ENCODE data around the gene CCND3.
"Not testable (repeated sequence)": the region's sequence is repeated elsewhere in the genome, so short reads cannot be mapped to it uniquely, and the experiment has no call there.

Gene CCND3

GRCh38 chr6:41947581-41948220, 6.1 kb upstream of the CCND3 start:
- DNase-seq (ENCODE audit: low read depth) = no peak

DNA sequence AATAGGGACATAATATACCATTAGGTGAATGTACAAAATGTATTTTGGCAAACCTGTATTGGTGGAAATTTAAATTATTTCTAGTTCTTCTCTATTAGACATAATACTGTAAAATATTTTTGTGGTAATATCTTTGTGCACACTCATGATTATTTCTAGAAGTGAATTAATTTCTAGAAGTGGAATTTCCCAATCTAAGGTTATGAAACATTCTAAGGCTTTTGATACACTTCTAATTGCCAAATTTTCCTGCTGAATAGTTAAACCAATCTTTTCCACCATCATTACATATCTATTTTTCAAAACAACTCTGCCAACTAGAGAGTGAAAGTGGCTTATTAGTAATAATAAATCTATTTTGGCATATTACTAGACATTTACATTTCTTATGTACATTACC, 1.8 kb upstream of the CCND3 start:
- no peak for DNase-seq (ENCODE audit: low read depth)

- not testable (repeated sequence) for DNase-seq (ENCODE audit: low read depth)
These were observed 1.3 kb upstream of the CCND3 start for GRCh38 chr6:41942882-41943281.

DNA sequence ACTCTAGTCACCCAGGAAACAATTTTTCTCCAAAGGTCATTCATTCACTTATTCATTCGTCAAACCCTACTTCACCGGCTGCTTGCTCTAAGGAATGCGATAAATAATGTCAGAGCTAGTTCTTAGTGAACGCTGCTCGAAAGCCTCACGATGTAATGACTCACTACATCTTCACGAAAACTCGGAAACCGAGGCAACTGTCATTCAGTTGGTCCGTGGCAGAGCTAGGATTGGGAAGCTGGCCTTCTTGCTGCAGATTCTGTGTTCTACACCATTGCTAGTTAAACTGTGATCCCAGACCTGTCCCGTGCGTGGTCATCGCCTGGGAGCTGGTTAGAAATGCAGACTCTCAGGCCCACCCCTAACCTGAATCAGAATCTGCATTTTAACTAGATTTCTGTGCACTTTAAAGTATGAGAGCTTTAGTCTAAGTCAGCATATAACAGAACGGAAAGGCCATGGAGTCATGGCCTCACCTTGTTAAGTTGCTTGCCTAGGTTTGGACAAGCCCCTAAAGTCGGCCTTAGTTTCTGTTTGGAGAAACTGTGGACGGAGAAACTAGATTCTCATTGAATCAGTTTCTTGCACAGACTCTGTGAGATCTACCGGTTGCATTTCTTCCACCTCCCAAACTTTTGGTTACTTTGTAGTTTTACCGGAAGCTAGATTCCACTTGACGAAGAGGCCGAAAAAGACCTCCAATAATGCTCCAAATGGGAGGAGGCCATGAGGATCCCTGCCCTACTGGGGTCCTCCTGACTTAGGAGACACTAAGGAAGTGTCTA, 651 bp upstream of the CCND3 start:
- DNase-seq (ENCODE audit: low read depth) = no peak

- no peak for DNase-seq (ENCODE audit: low read depth)
These were observed 789 bp downstream of the CCND3 start for GRCh38 chr6:41940759-41941279.

DNA sequence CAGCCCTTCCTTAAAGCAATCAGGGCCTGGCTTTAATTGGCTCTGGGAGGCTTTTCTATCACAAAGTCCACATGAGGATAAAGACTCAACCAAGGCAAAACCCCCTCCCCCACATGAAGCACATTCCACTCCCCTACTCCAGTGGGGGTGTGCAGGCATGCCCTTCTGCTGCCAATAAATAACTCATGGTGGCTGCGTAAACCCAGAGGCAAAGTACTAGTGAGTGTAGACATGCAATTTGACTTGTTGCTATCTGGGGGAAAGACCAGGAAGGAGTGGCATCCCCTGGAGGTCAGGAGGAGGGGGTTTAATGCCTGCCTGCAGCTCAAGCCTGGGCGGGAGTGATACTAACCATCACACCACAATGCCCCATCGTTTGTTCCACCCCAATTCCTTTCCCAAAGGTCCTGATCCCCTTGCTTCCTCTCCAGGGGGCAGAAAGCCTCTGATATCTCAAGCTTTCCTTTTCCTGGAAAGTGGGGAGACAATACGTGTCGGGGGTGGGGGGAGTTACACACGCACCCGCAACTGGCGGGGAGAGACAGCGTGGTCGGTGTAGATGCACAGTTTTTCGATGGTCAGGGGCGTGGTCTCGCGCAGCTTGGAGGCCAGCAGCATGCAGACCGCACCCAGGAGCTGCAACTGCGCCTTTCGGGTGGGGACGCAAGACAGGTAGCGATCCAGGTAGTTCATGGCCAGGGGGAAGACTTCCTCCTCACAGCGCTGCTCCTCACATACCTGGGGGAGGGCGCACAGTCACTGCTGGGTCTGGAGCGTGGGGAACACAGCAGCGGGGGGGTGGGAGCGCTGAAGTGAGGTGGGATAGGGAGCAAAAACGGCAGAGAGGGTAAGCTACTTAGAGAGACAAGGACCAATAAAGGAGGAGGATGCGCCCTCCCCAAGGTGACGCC, 1.5 kb downstream of the CCND3 start:
- no peak for DNase-seq (ENCODE audit: low read depth)

- no peak for DNase-seq (ENCODE audit: low read depth)
These were observed 2.3 kb downstream of the CCND3 start for GRCh38 chr6:41939176-41939847.

GRCh38 chr6:41938590-41939175, 2.9 kb downstream of the CCND3 start:
- no peak for DNase-seq (ENCODE audit: low read depth)

- no peak for DNase-seq (ENCODE audit: low read depth)
These were observed 3.6 kb downstream of the CCND3 start for GRCh38 chr6:41937861-41938574.

DNA sequence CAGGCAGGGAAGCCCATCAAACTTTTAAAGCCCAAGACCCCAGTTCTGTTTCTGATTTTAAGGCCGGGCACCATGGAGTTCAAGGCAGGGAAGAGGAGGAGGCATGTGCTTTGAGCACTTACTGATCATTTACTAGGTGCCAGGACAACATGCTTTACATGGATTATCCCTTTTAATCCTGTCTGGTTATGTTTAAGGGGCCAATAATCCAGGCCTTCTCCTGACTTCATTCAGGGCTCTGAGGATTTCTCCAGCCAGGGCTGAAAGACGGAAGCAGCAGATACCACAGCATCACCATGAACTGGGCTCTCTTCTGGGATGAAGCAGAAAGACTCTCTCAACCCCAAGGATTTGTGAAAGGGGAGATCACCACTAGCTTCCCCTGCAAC, 4.1 kb downstream of the CCND3 start:
- no peak for DNase-seq (ENCODE audit: low read depth)

DNA sequence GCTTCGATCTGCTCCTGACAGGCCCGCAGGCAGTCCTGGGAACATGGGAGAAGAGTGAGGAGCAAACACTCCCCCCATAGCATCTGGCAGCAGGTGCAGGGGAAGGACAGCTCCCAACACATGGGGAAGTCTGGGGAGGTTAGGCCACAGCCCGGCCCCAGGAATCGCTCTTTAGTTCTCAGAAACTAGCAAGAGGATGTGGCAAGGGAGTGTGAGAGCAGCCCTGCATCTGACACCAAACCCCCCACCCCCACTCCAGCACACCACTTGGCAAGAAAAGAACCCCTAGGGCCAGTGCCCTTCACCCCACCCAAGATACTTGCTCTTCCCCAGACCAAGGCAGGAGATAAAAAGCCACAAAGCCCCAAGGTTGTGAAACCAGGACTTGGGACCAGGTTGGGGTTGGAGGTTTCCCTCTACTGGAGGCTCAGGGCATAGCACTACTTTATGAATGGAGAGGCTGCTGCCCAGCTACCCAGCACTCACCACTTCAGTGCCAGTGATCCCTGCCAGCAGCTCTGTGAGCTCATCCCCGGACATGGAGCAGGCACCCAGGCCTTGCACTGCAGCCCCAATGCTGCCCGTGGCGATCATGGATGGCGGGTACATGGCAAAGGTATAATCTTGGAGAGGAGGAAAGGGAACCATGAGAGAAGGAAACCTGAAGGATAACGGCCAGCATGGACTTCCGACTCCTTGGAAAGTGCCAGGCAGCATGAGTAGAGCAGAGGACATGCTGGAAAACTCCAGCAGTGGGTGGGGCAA, 5.4 kb downstream of the CCND3 start:
- peak; percentile 82 for DNase-seq (ENCODE audit: low read depth)

DNA sequence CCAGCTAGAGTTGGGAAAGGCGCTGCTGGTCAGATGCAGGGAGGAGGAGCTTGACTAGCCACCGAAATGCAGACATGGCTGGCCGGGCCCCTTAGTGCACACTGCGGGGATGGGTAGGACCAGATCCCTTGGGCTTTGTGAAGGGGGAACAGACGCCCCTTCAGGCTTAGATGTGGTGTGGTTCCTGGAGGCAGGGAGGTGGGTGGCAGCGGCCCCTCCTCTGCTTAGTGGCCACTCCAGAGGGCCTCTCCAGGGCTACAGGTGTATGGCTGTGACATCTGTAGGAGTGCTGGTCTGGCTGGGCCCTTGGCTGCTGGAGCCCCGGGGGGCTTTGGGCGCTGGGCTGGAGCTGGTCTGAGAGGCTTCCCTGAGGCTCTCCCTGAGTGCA, 5.9 kb downstream of the CCND3 start:
- DNase-seq (ENCODE audit: low read depth) = no peak

- DNase-seq (ENCODE audit: low read depth) = no peak
These were observed 6.4 kb downstream of the CCND3 start for GRCh38 chr6:41935193-41935574.

GRCh38 chr6:41934278-41935192, 7.1 kb downstream of the CCND3 start:
- no peak for DNase-seq (ENCODE audit: low read depth)

- DNase-seq (ENCODE audit: low read depth) = no peak
These were observed 9.2 kb downstream of the CCND3 start for GRCh38 chr6:41932378-41932777.

GRCh38 chr6:41931792-41932191, 9.8 kb downstream of the CCND3 start:
- no peak for DNase-seq (ENCODE audit: low read depth)

DNA sequence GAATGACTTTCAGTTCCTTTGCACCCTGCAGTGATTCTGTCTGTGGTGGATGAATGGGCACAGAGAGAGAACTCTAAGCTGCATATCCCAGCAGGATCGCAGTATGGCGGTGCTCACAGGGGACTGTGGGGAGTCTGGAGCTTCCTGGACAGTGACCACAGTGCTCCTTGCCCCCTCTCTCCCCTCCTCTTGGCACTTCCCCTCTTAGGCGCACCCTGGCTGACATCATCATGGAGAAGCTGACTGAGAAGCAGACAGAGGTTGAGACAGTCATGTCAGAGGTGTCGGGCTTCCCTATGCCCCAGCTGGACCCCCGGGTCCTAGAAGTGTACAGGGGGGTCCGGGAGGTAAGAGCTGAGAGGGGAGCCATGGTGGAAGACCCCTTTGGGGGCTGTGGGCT, 11.7 kb downstream of the CCND3 start:
- DNase-seq (ENCODE audit: low read depth) = no peak

GRCh38 chr6:41927253-41927652, 14.4 kb downstream of the CCND3 start:
- no peak for DNase-seq (ENCODE audit: low read depth)

DNA sequence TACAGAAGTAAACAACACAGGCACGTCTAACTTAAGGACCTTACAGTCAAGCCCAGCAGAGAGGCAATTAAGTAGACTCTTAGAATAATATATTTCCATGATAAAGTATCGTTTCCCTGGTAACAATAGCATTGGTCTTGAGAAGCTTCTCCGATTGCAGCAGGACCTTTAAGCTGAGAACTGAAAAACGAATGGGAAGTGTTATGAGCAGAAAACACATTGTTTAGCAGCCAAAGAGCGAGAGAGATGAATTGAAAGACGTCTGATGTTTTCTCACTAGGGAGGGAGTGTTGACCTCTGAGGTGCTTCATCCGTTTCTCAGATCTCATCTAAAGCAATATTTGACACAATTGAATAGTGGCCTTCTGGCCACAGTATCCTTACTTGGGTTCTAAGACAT, 19.5 kb downstream of the CCND3 start:
- no peak for DNase-seq (ENCODE audit: low read depth)
